WTC11 (cell line): Measurements from ENCODE around the gene CNTN5. TPM values are rescaled to one million over a fixed set of nuclear protein-coding genes. Genes with fewer than 3 reads are reported as not detected.

Experiments used
- ATAC-seq: fragments of 200-7000 bp; cut with Tn5 transposase; 2 replicates; pipeline ENCODE4 v1.10.0; 2021; ENCODE audit warnings: mild to moderate bottlenecking, moderate library complexity
- CTCF ChIA-PET: fragments of 300-600 bp; sonication (Branson Sonifier 250); formaldehyde crosslinking; loops from one replicate; lab custom pipeline; 2021; ENCODE audit warnings: antibody characterized with exemption; lab: Charles Lee
- POLR2A ChIA-PET: fragments of 350-600 bp; sonication (Branson Sonifier 250); formaldehyde crosslinking; loops from one replicate; lab custom pipeline; 2021; ENCODE audit warnings: antibody characterized with exemption; lab: Charles Lee
- DNase-seq: peaks from one replicate; pipeline ENCODE4 v3.0.0; 2021; ENCODE audit warnings: low spot score
- H3K27ac Mint-ChIP-seq: 2 replicates; pipeline ENCODE4 v1.8.0; 2021; ENCODE audit warnings: mixed read lengths
- H3K27me3 Mint-ChIP-seq: 2 replicates; pipeline ENCODE4 v1.8.0; 2021; ENCODE audit warnings: low read depth, mild to moderate bottlenecking, moderate library complexity, mixed read lengths
- H3K36me3 Mint-ChIP-seq: 2 replicates; pipeline ENCODE4 v1.8.0; 2021; ENCODE audit warnings: mixed read lengths
- H3K4me1 Mint-ChIP-seq: 2 replicates; pipeline ENCODE4 v1.8.0; 2022; ENCODE audit warnings: mixed read lengths
- H3K4me3 Mint-ChIP-seq: 2 replicates; pipeline ENCODE4 v1.8.0; 2021; ENCODE audit warnings: mild to moderate bottlenecking, moderate library complexity, mixed read lengths
- H3K9me3 Mint-ChIP-seq: 2 replicates; pipeline ENCODE4 v1.8.0; 2021; ENCODE audit warnings: mixed read lengths
- FOXK1 ChIP-seq: sonication (generic); formaldehyde crosslinking; IDR thresholded peaks from 2 replicates; pipeline ENCODE4 v1.8.0; 2022; ENCODE audit warnings: mild to moderate bottlenecking, moderate library complexity, missing genetic modification reagents
- GRHL2 ChIP-seq: fragments of 250-450 bp; sonication (Bioruptor Pico); IDR thresholded peaks from 2 replicates; pipeline ENCODE4 v1.8.0; 2022; ENCODE audit warnings: mild to moderate bottlenecking, moderate library complexity; ENCODE audit not compliant: insufficient replicate concordance, severe bottlenecking
- JUN ChIP-seq: sonication (generic); formaldehyde crosslinking; IDR thresholded peaks from 2 replicates; pipeline ENCODE4 v1.8.0; 2023; ENCODE audit warnings: mild to moderate bottlenecking, missing genetic modification reagents
- NR2C2 ChIP-seq: sonication (generic); formaldehyde crosslinking; IDR thresholded peaks from 2 replicates; pipeline ENCODE4 v1.8.0; 2022; ENCODE audit warnings: mild to moderate bottlenecking, missing genetic modification reagents
- SP1 ChIP-seq: sonication (generic); formaldehyde crosslinking; conservative IDR thresholded peaks from 2 replicates; pipeline ENCODE4 v1.8.1; 2022; ENCODE audit warnings: missing genetic modification reagents
- TEAD4 ChIP-seq: sonication (generic); formaldehyde crosslinking; IDR thresholded peaks from 2 replicates; pipeline ENCODE4 v1.8.0; 2022; ENCODE audit warnings: mild to moderate bottlenecking, missing genetic modification reagents
- TP53 ChIP-seq: sonication (generic); formaldehyde crosslinking; IDR thresholded peaks from 2 replicates; pipeline ENCODE4 v1.8.1; 2023; ENCODE audit warnings: mild to moderate bottlenecking, missing genetic modification reagents
- ZBTB21 ChIP-seq: sonication (generic); formaldehyde crosslinking; IDR thresholded peaks from 2 replicates; pipeline ENCODE4 v1.8.1; 2023; ENCODE audit warnings: mild to moderate bottlenecking, missing genetic modification reagents, borderline replicate concordance
- ZNF121 ChIP-seq: sonication (generic); formaldehyde crosslinking; IDR thresholded peaks from 2 replicates; pipeline ENCODE4 v1.8.0; 2023; ENCODE audit warnings: missing genetic modification reagents
- ZNF396 ChIP-seq: fragments of 250-450 bp; sonication (Bioruptor Pico); IDR thresholded peaks from 2 replicates; pipeline ENCODE4 v1.8.0; 2021; ENCODE audit warnings: mild to moderate bottlenecking, moderate library complexity, borderline replicate concordance
- ZNF671 ChIP-seq: fragments of 250-450 bp; sonication (Bioruptor Pico); IDR thresholded peaks from 2 replicates; pipeline ENCODE4 v1.8.0; 2021; ENCODE audit warnings: mild to moderate bottlenecking
- total RNA-seq: library from RNA; stranded (reverse); gene quantifications from 3 replicates; pipeline ENCODE4 v1.2.3, GENCODE V29; 2021
- TF ChIP-seq, protein P1 (sequence below): fragments of 250-450 bp; sonication (Bioruptor Pico); IDR thresholded peaks from 2 replicates; pipeline ENCODE4 v1.9.0; 2021; ENCODE audit warnings: mild to moderate bottlenecking
- TF ChIP-seq, protein P2 (sequence below): sonication (generic); formaldehyde crosslinking; IDR thresholded peaks from 2 replicates; pipeline ENCODE4 v1.8.0; 2022; ENCODE audit warnings: mild to moderate bottlenecking, missing genetic modification reagents
- TF ChIP-seq, protein P3 (sequence below): sonication (generic); formaldehyde crosslinking; IDR thresholded peaks from 2 replicates; pipeline ENCODE4 v1.8.1; 2022; ENCODE audit warnings: mild to moderate bottlenecking, missing genetic modification reagents, moderate library complexity, borderline replicate concordance
- TF ChIP-seq, protein P4 (sequence below): fragments of 250-450 bp; sonication (Bioruptor Pico); IDR thresholded peaks from 2 replicates; pipeline ENCODE4 v1.9.0; 2021; ENCODE audit warnings: mild to moderate bottlenecking
- TF ChIP-seq, protein P5 (sequence below): sonication (generic); formaldehyde crosslinking; IDR thresholded peaks from 2 replicates; pipeline ENCODE4 v1.8.1; 2022; ENCODE audit warnings: missing genetic modification reagents, borderline replicate concordance
- TF ChIP-seq, protein P6 (sequence below): fragments of 250-450 bp; sonication (Bioruptor Pico); conservative IDR thresholded peaks from 2 replicates; pipeline ENCODE4 v1.9.0; 2021; ENCODE audit warnings: mild to moderate bottlenecking
- TF ChIP-seq, protein P7 (sequence below): sonication (generic); formaldehyde crosslinking; conservative IDR thresholded peaks from 2 replicates; pipeline ENCODE4 v1.8.1; 2023; ENCODE audit warnings: mild to moderate bottlenecking, low read depth, missing genetic modification reagents, moderate library complexity
- TF ChIP-seq, protein P8 (sequence below): fragments of 250-450 bp; sonication (Bioruptor Pico); IDR thresholded peaks from 2 replicates; pipeline ENCODE4 v2.1.2; 2022; ENCODE audit warnings: mild to moderate bottlenecking, moderate library complexity

CNTN5 gene
- total RNA-seq, 1 experiment from 2014 or later = 0.07 TPM

DNA sequence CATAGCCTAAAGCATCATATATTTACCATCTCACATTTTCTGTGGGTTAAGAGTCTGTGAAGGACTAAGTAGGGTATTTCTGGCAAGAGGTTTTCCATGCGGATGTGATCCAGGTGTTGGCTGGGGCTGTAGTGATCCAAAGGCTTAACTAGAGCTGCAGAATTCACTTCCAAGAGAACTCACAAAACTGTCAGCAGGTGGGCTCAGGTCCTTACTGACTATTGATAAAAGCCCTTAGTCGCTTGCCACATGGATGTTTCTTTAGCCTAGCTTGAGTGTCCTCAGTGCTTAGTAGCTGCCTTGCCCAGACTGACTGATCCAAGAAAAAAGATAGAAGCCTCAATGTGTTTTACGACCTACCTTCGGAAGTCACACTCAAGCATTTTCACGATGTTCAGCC, 250.8 kb downstream of the CNTN5 start (continued):
- TF ChIP-seq, protein P1, sequence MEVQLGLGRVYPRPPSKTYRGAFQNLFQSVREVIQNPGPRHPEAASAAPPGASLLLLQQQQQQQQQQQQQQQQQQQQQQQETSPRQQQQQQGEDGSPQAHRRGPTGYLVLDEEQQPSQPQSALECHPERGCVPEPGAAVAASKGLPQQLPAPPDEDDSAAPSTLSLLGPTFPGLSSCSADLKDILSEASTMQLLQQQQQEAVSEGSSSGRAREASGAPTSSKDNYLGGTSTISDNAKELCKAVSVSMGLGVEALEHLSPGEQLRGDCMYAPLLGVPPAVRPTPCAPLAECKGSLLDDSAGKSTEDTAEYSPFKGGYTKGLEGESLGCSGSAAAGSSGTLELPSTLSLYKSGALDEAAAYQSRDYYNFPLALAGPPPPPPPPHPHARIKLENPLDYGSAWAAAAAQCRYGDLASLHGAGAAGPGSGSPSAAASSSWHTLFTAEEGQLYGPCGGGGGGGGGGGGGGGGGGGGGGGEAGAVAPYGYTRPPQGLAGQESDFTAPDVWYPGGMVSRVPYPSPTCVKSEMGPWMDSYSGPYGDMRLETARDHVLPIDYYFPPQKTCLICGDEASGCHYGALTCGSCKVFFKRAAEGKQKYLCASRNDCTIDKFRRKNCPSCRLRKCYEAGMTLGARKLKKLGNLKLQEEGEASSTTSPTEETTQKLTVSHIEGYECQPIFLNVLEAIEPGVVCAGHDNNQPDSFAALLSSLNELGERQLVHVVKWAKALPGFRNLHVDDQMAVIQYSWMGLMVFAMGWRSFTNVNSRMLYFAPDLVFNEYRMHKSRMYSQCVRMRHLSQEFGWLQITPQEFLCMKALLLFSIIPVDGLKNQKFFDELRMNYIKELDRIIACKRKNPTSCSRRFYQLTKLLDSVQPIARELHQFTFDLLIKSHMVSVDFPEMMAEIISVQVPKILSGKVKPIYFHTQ (CRISPR knock-in tag) = no peak
- TF ChIP-seq FOXK1 (CRISPR knock-in tag) = no peak
- TF ChIP-seq, protein P2, sequence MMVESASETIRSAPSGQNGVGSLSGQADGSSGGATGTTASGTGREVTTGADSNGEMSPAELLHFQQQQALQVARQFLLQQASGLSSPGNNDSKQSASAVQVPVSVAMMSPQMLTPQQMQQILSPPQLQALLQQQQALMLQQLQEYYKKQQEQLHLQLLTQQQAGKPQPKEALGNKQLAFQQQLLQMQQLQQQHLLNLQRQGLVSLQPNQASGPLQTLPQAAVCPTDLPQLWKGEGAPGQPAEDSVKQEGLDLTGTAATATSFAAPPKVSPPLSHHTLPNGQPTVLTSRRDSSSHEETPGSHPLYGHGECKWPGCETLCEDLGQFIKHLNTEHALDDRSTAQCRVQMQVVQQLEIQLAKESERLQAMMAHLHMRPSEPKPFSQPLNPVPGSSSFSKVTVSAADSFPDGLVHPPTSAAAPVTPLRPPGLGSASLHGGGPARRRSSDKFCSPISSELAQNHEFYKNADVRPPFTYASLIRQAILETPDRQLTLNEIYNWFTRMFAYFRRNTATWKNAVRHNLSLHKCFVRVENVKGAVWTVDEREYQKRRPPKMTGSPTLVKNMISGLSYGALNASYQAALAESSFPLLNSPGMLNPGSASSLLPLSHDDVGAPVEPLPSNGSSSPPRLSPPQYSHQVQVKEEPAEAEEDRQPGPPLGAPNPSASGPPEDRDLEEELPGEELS (CRISPR knock-in tag) = no peak
- TF ChIP-seq ZNF671 = no peak
- TF ChIP-seq, protein P3, sequence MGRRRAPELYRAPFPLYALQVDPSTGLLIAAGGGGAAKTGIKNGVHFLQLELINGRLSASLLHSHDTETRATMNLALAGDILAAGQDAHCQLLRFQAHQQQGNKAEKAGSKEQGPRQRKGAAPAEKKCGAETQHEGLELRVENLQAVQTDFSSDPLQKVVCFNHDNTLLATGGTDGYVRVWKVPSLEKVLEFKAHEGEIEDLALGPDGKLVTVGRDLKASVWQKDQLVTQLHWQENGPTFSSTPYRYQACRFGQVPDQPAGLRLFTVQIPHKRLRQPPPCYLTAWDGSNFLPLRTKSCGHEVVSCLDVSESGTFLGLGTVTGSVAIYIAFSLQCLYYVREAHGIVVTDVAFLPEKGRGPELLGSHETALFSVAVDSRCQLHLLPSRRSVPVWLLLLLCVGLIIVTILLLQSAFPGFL (CRISPR knock-in tag) = no peak
- TF ChIP-seq SP1 (CRISPR knock-in tag) = no peak
- no peak for TF ChIP-seq ZNF396 (CRISPR knock-in tag)
- TF ChIP-seq, protein P4, sequence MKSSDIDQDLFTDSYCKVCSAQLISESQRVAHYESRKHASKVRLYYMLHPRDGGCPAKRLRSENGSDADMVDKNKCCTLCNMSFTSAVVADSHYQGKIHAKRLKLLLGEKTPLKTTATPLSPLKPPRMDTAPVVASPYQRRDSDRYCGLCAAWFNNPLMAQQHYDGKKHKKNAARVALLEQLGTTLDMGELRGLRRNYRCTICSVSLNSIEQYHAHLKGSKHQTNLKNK (CRISPR knock-in tag) = no peak
- TF ChIP-seq NR2C2 (CRISPR knock-in tag) = no peak
- TF ChIP-seq, protein P5, sequence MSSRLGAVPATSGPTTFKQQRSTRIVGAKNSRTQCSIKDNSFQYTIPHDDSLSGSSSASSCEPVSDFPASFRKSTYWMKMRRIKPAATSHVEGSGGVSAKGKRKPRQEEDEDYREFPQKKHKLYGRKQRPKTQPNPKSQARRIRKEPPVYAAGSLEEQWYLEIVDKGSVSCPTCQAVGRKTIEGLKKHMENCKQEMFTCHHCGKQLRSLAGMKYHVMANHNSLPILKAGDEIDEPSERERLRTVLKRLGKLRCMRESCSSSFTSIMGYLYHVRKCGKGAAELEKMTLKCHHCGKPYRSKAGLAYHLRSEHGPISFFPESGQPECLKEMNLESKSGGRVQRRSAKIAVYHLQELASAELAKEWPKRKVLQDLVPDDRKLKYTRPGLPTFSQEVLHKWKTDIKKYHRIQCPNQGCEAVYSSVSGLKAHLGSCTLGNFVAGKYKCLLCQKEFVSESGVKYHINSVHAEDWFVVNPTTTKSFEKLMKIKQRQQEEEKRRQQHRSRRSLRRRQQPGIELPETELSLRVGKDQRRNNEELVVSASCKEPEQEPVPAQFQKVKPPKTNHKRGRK (CRISPR knock-in tag) = no peak
- no peak for TF ChIP-seq TP53 (CRISPR knock-in tag)
- TF ChIP-seq ZNF121 = no peak

DNA sequence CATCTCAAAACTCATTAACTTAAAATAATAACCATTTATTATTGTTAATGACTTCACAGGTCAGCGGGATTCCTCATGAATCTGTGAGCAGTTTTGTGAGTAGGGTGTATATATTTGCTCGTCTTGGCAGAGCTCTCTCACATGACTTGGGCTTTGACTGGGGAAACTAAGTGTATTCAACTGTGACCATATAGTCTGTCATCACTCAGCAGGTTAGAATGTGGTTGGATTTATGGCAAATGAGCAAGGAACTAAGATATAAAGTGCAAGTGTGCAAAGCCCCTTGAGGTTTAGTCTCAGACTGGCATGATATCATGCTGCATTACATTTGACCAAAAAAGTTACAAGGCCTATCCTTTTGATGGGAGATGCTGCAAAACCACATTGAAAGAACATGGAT, 254.8 kb downstream of the CNTN5 start:
- Mint-ChIP-seq H3K4me3 (no peak overlapping the region), H3K9me3 (no peaks in the 10 kb centered on the region), H3K27me3 (no peaks in the 10 kb centered on the region), H3K36me3 (no peaks in the 10 kb centered on the region), H3K4me1 (peaks cover 9% of the 10 kb centered on the region), H3K27ac (no peak overlapping the region)
- ChIA-PET CTCF (no interaction called here), POLR2A (no interaction called here)
- no peak for ATAC-seq
- TF ChIP-seq JUN (CRISPR knock-in tag) = no peak
- TF ChIP-seq, protein P6, sequence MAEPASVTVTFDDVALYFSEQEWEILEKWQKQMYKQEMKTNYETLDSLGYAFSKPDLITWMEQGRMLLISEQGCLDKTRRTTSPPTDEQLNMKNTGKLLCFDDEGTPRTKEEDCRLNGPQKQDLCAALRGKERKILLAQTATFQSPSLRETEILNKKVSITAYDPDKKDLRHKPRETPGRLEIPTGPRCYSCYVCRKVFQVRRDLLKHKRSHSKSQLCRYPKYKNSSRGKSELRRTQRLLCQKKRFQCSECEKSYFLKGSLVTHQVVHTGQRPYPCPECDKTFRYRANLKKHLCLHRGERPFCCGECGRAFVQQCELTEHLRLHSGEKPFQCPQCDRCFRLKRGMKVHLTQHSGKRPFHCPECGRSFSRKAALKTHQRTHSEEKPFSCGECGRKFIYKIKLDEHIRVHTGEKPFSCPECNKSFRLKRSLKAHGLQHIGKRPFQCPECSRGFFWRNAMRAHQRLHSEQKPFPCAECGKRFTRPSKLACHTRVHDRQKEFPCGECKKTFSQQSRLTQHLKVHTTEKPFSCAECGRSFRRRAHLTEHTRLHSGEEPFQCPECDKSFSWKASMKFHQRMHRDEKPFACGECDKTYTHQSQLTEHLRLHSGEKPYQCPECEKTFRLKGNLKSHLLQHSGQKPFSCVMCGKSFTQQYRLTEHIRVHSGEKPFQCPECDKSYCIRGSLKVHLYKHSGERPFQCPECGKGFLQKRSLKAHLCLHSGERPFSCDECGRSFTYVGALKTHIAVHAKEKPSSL (CRISPR knock-in tag) = no peak
- TF ChIP-seq, protein P7, sequence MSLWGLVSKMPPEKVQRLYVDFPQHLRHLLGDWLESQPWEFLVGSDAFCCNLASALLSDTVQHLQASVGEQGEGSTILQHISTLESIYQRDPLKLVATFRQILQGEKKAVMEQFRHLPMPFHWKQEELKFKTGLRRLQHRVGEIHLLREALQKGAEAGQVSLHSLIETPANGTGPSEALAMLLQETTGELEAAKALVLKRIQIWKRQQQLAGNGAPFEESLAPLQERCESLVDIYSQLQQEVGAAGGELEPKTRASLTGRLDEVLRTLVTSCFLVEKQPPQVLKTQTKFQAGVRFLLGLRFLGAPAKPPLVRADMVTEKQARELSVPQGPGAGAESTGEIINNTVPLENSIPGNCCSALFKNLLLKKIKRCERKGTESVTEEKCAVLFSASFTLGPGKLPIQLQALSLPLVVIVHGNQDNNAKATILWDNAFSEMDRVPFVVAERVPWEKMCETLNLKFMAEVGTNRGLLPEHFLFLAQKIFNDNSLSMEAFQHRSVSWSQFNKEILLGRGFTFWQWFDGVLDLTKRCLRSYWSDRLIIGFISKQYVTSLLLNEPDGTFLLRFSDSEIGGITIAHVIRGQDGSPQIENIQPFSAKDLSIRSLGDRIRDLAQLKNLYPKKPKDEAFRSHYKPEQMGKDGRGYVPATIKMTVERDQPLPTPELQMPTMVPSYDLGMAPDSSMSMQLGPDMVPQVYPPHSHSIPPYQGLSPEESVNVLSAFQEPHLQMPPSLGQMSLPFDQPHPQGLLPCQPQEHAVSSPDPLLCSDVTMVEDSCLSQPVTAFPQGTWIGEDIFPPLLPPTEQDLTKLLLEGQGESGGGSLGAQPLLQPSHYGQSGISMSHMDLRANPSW = no peak
- no peak for TF ChIP-seq ZBTB21 (CRISPR knock-in tag)
- TF ChIP-seq TEAD4 = no peak
- TF ChIP-seq, protein P8, sequence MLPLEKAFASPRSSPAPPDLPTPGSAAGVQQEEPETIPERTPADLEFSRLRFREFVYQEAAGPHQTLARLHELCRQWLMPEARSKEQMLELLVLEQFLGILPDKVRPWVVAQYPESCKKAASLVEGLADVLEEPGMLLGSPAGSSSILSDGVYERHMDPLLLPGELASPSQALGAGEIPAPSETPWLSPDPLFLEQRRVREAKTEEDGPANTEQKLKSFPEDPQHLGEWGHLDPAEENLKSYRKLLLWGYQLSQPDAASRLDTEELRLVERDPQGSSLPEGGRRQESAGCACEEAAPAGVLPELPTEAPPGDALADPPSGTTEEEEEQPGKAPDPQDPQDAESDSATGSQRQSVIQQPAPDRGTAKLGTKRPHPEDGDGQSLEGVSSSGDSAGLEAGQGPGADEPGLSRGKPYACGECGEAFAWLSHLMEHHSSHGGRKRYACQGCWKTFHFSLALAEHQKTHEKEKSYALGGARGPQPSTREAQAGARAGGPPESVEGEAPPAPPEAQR (CRISPR knock-in tag) = no peak
- no peak for TF ChIP-seq SP1 (CRISPR knock-in tag)
- no peak for TF ChIP-seq GRHL2 (CRISPR knock-in tag)
- TF ChIP-seq NR2C2 (CRISPR knock-in tag) = no peak
- no peak for DNase-seq
